H1 (cell line): ENCODE results near the gene ELP4. TPM values are rescaled to one million over a fixed set of nuclear protein-coding genes. Genes with fewer than 3 reads are reported as not detected.

Experiments used
- CTCF ChIA-PET: fragments of 300-600 bp; sonication (Branson Sonifier 250); formaldehyde crosslinking; loops from one replicate; lab custom pipeline; 2021; ENCODE audit not compliant: partially characterized antibody; lab: Charles Lee
- POLR2A ChIA-PET: fragments of 300-600 bp; sonication (Branson Sonifier 250); formaldehyde crosslinking; loops from one replicate; lab custom pipeline; 2021; ENCODE audit warnings: inconsistent platforms; ENCODE audit not compliant: partially characterized antibody; lab: Charles Lee
- DNase-seq, 2 experiments: peaks; one replicate each; pipeline versions ENCODE4 v3.0.0 to v3.0.0-alpha.2; 2010 to 2022; ENCODE audit warnings: low spot score in 2 of 2, low read depth in 1 of 2, mixed read lengths in 1 of 2
- FAIRE-seq: peaks from 2 replicates; lab custom pipeline; 2011; peaks lifted over from hg19 to GRCh38; lab: Jason Lieb, UNC
- H2AFZ ChIP-seq: 2 replicates; pipeline ENCODE4 v1.8.1; 2012; ENCODE audit warnings: low read length, inconsistent platforms
- H2AK5ac ChIP-seq: 2 replicates; pipeline ENCODE4 v1.6.1; 2013; ENCODE audit warnings: low read depth, low read length
- H2BK120ac ChIP-seq: replicated peaks from 2 replicates; pipeline ENCODE3; 2013; ENCODE audit warnings: low read depth, low read length, inconsistent platforms
- H2BK12ac ChIP-seq: 2 replicates; pipeline ENCODE4 v1.6.1; 2013; ENCODE audit warnings: low read depth, low read length
- H2BK15ac ChIP-seq: 2 replicates; pipeline ENCODE4 v1.6.1; 2013; ENCODE audit warnings: low read length
- H2BK20ac ChIP-seq: 2 replicates; pipeline ENCODE4 v1.6.1; 2013; ENCODE audit warnings: low read length
- H2BK5ac ChIP-seq: 2 replicates; pipeline ENCODE4 v1.6.1; 2013; ENCODE audit warnings: low read depth, low read length
- H3K14ac ChIP-seq: 2 replicates; pipeline ENCODE4 v1.6.1; 2013; ENCODE audit warnings: inconsistent platforms; ENCODE audit not compliant: insufficient read length
- H3K18ac ChIP-seq: 2 replicates; pipeline ENCODE4 v1.6.1; 2013; ENCODE audit warnings: low read length; ENCODE audit errors: extremely low read depth
- H3K23ac ChIP-seq: 2 replicates; pipeline ENCODE4 v1.6.1; 2013; ENCODE audit warnings: inconsistent platforms; ENCODE audit not compliant: insufficient read length
- H3K23me2 ChIP-seq: 2 replicates; pipeline ENCODE4 v1.6.1; 2013; ENCODE audit warnings: low read depth, low read length
- H3K27ac ChIP-seq: 2 replicates; pipeline ENCODE4 v1.6.1; 2011; ENCODE audit warnings: low read depth, low read length, inconsistent platforms
- H3K27me3 ChIP-seq, 4 experiments: replicated peaks in 1 of 4; 1 replicate in 1 of 4; 2 replicates in 3 of 4; pipeline versions ENCODE4 v1.6.1 to v1.8.1; 2011 to 2013; ENCODE audit warnings: low read length in 3 of 4, mild to moderate bottlenecking in 3 of 4, inconsistent platforms in 2 of 4, mixed read lengths in 2 of 4, moderate library complexity in 1 of 4; ENCODE audit not compliant: control insufficient read depth in 3 of 4, insufficient read depth in 3 of 4; ENCODE audit errors: extremely low read depth in 1 of 4
- H3K36me3 ChIP-seq, 4 experiments: 2 replicates each; pipeline versions ENCODE4 v1.6.1 to v1.8.1; 2011 to 2013; ENCODE audit warnings: mild to moderate bottlenecking in 4 of 4, low read length in 3 of 4, moderate library complexity in 2 of 4, control low read depth in 1 of 4, inconsistent platforms in 1 of 4; ENCODE audit not compliant: insufficient read depth in 4 of 4, control insufficient read depth in 2 of 4
- H3K4ac ChIP-seq: replicated peaks from 2 replicates; pipeline ENCODE3; 2013; ENCODE audit warnings: low read length, low read depth, mixed read lengths, inconsistent platforms; ENCODE audit not compliant: insufficient read length
- H3K4me1 ChIP-seq, 4 experiments: replicated peaks in 1 of 4; 1 replicate in 1 of 4; 2 replicates in 3 of 4; pipeline versions ENCODE4 v1.6.1 to v1.8.1; 2011 to 2013; ENCODE audit warnings: low read length in 3 of 4, inconsistent platforms in 2 of 4, mixed read lengths in 1 of 4; ENCODE audit not compliant: insufficient read depth in 4 of 4, control insufficient read depth in 3 of 4
- H3K4me2 ChIP-seq, 2 experiments: 2 replicates each; pipeline versions ENCODE4 v1.6.1 to v1.8.1; 2011 to 2013; ENCODE audit warnings: low read depth in 2 of 2, low read length in 2 of 2, control low read depth in 1 of 2, inconsistent platforms in 1 of 2, mild to moderate bottlenecking in 1 of 2; ENCODE audit not compliant: insufficient read depth in 1 of 2
- H3K4me3 ChIP-seq, 4 experiments: fragments of 200-600, 300-600 bp in 1 of 4; sonication (generic), shearing (Covaris generic), sonication (Bioruptor Twin) in 1 of 4; 2 replicates each; pipeline versions ENCODE4 v1.5.1 to v1.8.1; 2011 to 2016; ENCODE audit warnings: low read length in 4 of 4, low read depth in 3 of 4, control low read depth in 2 of 4, inconsistent platforms in 2 of 4, mild to moderate bottlenecking in 2 of 4, mixed read lengths in 1 of 4, moderate library complexity in 1 of 4; ENCODE audit not compliant: insufficient read depth in 2 of 4; ENCODE audit errors: extremely low read depth in 1 of 4
- H3K56ac ChIP-seq: replicated peaks from 2 replicates; pipeline ENCODE3; 2013; ENCODE audit warnings: low read depth, mild to moderate bottlenecking, mixed read lengths, low read length, inconsistent platforms; ENCODE audit not compliant: insufficient read length
- H3K79me1 ChIP-seq: 2 replicates; pipeline ENCODE4 v1.6.1; 2013; ENCODE audit warnings: low read depth, low read length, control low read depth
- H3K79me2 ChIP-seq, 2 experiments: 2 replicates each; pipeline versions ENCODE4 v1.6.1 to v1.8.1; 2012 to 2013; ENCODE audit warnings: low read length in 2 of 2, mild to moderate bottlenecking in 2 of 2, inconsistent platforms in 1 of 2; ENCODE audit not compliant: insufficient read depth in 2 of 2, control insufficient read depth in 1 of 2
- H3K9ac ChIP-seq, 4 experiments: replicated peaks in 1 of 4; 1 replicate in 1 of 4; 2 replicates in 3 of 4; pipeline versions ENCODE4 v1.6.1 to v1.8.1; 2011 to 2013; ENCODE audit warnings: low read depth in 3 of 4, low read length in 3 of 4, control low read depth in 2 of 4, mild to moderate bottlenecking in 2 of 4, moderate library complexity in 2 of 4, inconsistent platforms in 1 of 4; ENCODE audit errors: extremely low read depth in 1 of 4
- H3K9me3 ChIP-seq, 2 experiments: 2 replicates each; pipeline versions ENCODE4 v1.6.1 to v1.8.1; 2012 to 2013; ENCODE audit warnings: mild to moderate bottlenecking in 2 of 2, moderate library complexity in 2 of 2, control low read depth in 1 of 2, inconsistent platforms in 1 of 2, low read depth in 1 of 2, low read length in 1 of 2, mixed read lengths in 1 of 2; ENCODE audit not compliant: insufficient read depth in 2 of 2
- H4K20me1 ChIP-seq, 2 experiments: replicated peaks in 1 of 2; 2 replicates each; pipeline versions ENCODE3 to v1.8.1; 2011 to 2013; ENCODE audit warnings: inconsistent platforms in 2 of 2, low read length in 2 of 2, mild to moderate bottlenecking in 1 of 2; ENCODE audit not compliant: insufficient read depth in 2 of 2, control insufficient read depth in 1 of 2
- H4K5ac ChIP-seq: 2 replicates; pipeline ENCODE4 v1.6.1; 2013; ENCODE audit warnings: low read length, low read depth, mixed read lengths, inconsistent platforms; ENCODE audit not compliant: insufficient read length
- H4K8ac ChIP-seq: 2 replicates; pipeline ENCODE4 v1.8.0; 2013; ENCODE audit warnings: mild to moderate bottlenecking, moderate library complexity, low read length, inconsistent platforms; ENCODE audit not compliant: insufficient read depth; ENCODE audit errors: extremely low read depth
- H4K91ac ChIP-seq: replicated peaks from 2 replicates; pipeline ENCODE3; 2013; ENCODE audit warnings: low read length, mixed read lengths, inconsistent platforms; ENCODE audit not compliant: insufficient read length
- ASH2L ChIP-seq: fragments of 200-600, 300-600 bp; sonication (generic); IDR thresholded peaks from one replicate; pipeline ENCODE4 v1.7.1; 2017; ENCODE audit warnings: low read length
- CBX8 ChIP-seq: fragments of 300-800, 300-1000 bp; sonication (generic); IDR thresholded peaks from 2 replicates; pipeline ENCODE4 v1.7.1; 2016; ENCODE audit warnings: low read depth, low read length, borderline replicate concordance
- CHD1 ChIP-seq: IDR thresholded peaks from 2 replicates; pipeline ENCODE4 v1.6.1; 2012; ENCODE audit warnings: low read depth, low read length, improper control_type of control experiment
- CHD2 ChIP-seq: IDR thresholded peaks from 2 replicates; pipeline ENCODE4 v1.6.1; 2012; ENCODE audit warnings: low read length, improper control_type of control experiment
- CREB1 ChIP-seq: IDR thresholded peaks from 2 replicates; pipeline ENCODE4 v1.6.1; 2012; ENCODE audit warnings: inconsistent platforms
- GABPA ChIP-seq: IDR thresholded peaks from 2 replicates; pipeline ENCODE4 v1.6.1; 2011; ENCODE audit warnings: mild to moderate bottlenecking, low read length, moderate library complexity, borderline replicate concordance; ENCODE audit not compliant: insufficient read depth
- HDAC2 ChIP-seq, 2 experiments: fragments of 300-600 bp in 1 of 2; sonication (generic) in 1 of 2; IDR thresholded peaks; 2 replicates each; pipeline ENCODE4 v1.6.1; 2011 to 2012; ENCODE audit warnings: low read depth in 2 of 2, low read length in 2 of 2, mild to moderate bottlenecking in 2 of 2, moderate library complexity in 2 of 2, borderline replicate concordance in 1 of 2, inconsistent platforms in 1 of 2
- KDM5A ChIP-seq: fragments of 200-600 bp; IDR thresholded peaks from 2 replicates; pipeline ENCODE4 v1.7.1; 2012; ENCODE audit warnings: mild to moderate bottlenecking, low read length, inconsistent platforms, mixed read lengths
- RFX5 ChIP-seq: IDR thresholded peaks from 2 replicates; pipeline ENCODE4 v1.6.1; 2011; ENCODE audit warnings: low read depth, low read length, improper control_type of control experiment, borderline replicate concordance
- RNF2 ChIP-seq: fragments of 200-900, 300-1000 bp; sonication (generic); IDR thresholded peaks from 2 replicates; pipeline ENCODE4 v1.7.1; 2016; ENCODE audit warnings: borderline replicate concordance, low read depth, mild to moderate bottlenecking, antibody characterized with exemption, low read length; ENCODE audit not compliant: poor library complexity, severe bottlenecking; ENCODE audit errors: missing control alignments
- SRF ChIP-seq: IDR thresholded peaks from 2 replicates; pipeline ENCODE4 v1.6.1; 2011; ENCODE audit warnings: mild to moderate bottlenecking, low read depth, low read length, moderate library complexity
- USF2 ChIP-seq: IDR thresholded peaks from 2 replicates; pipeline ENCODE4 v1.6.1; 2011; ENCODE audit warnings: low read length, improper control_type of control experiment
- polyA plus RNA-seq, 7 experiments: library from polyadenylated mRNA; depleted of rRNA in 3 of 7; stranded (reverse) in 5 of 7; unstranded in 2 of 7; fragments of >200 nt in 5 of 7; fragments of 200-250 nt in 2 of 7; gene quantifications; 1 replicate in 5 of 7; 2 replicates in 1 of 7; 4 replicates in 1 of 7; pipeline versions ENCODE4 v1.2.1 to v1.2.3, GENCODE V29; 2011 to 2013; ENCODE audit warnings: missing spikeins in 2 of 7, mixed read lengths in 2 of 7
- total RNA-seq: library from RNA; stranded (reverse); fragmentation: NEBNext Ultra II Directional; extraction: Animal tissue kit (Norgen Biotek cat#: 25700); gene quantifications from 2 replicates; pipeline ENCODE4 v1.2.1, GENCODE V29; 2021

Gene ELP4
- total and polyA plus RNA-seq, 2 of the 8 experiments (the other 6 are each of a cell fraction or from before 2014, with no cell fraction given), result 14.0 to 18.6 TPM

- H4K8ac ChIP-seq, result no peak overlapping the region
- no peak overlapping the region for H3K18ac ChIP-seq
- POLR2A ChIA-PET, result no interaction called here
- H2BK120ac ChIP-seq, result no peak overlapping the region
- no peak overlapping the region for H3K14ac ChIP-seq
- FAIRE-seq (no peak), DNase-seq (no peak)
- H3K4ac ChIP-seq, result no peak overlapping the region
- H2AK5ac ChIP-seq, result no peak overlapping the region
- H3K36me3 ChIP-seq, result peaks cover 0 to 17% (median 8%) of the 10 kb centered on the region in 4 experiments; a peak in 3 of 8 replicates
- H2BK15ac ChIP-seq, result no peak overlapping the region
- H3K27ac ChIP-seq, result no peak overlapping the region
- no peak overlapping the region for H2BK12ac ChIP-seq
- H4K20me1 ChIP-seq, result no peaks in the 10 kb centered on the region
- H3K23ac ChIP-seq, result no peak overlapping the region
- H3K23me2 ChIP-seq, result no peaks in the 10 kb centered on the region
- no peak overlapping the region for H3K4me2 ChIP-seq
- no peaks in the 10 kb centered on the region for H3K4me1 ChIP-seq
- no peaks in the 10 kb centered on the region for H3K27me3 ChIP-seq
- H3K4me3 ChIP-seq, result no peak overlapping the region
- no peaks in the 10 kb centered on the region for H3K79me2 ChIP-seq
- no peaks in the 10 kb centered on the region for H3K79me1 ChIP-seq
- no peak overlapping the region for H2BK20ac ChIP-seq
- no peak overlapping the region for H2AFZ ChIP-seq
- CTCF ChIA-PET, result no interaction called here
- no peak overlapping the region for H2BK5ac ChIP-seq
- no peak overlapping the region for H3K56ac ChIP-seq
- no peak overlapping the region for H4K5ac ChIP-seq
- peaks cover 6 to 7% of the 10 kb centered on the region in 2 experiments; a peak in 3 of 4 replicates for H3K9me3 ChIP-seq
- H4K91ac ChIP-seq, result no peak overlapping the region
- H3K9ac ChIP-seq, result no peak overlapping the region
- TF ChIP-seq CHD2 (no peak), RNF2 (no peak), RFX5 (no peak), SRF (no peak), CHD1 (no peak), USF2 (no peak), CREB1 (no peak), HDAC2 (IDR thresholded peaks at IDR 0.05; ENCODE audit: borderline replicate concordance in 1 of 2, low read depth in 2 of 2, low read length in 2 of 2) (no peak), CBX8 (no peak), GABPA (no peak), ASH2L (no peak), KDM5A (no peak)
Measured at GRCh38 chr11:31542862-31543261, 33.3 kb downstream of the ELP4 start.
